ENCODE results near the gene QSER1. TPM values are rescaled to one million over a fixed set of nuclear protein-coding genes. Genes with fewer than 3 reads are reported as not detected.
"Not testable (repeated sequence)": the region's sequence is repeated elsewhere in the genome, so short reads cannot be mapped to it uniquely, and the experiment has no call there.

The QSER1 gene
- total and polyA plus RNA-seq, 12 donors: 2.5 to 23.8 (median 19.2) TPM

DNA sequence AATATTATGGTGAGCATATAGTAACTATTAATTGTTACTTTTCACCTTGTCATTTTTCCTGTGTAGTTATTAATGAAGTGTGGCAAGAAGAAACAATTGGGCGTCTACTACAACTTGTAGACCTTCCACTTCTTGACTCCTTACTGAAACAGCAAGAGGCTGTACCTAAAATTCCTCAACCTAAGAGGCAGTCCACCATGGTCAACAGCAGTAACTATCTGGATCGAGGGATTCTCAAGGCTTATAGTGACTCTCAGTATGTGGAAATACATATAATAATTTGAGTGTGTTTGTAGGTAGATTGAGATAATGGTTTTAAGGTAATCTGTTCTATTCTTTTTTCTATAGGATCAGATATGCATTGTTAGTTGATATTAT, 135.9 kb downstream of the QSER1 start:
- no peak for ATAC-seq
- 90 to 95% methylated on average over 2 of the region's 2 CpGs for WGBS, 2 donors
- no peaks in the 10 kb centered on the region for H3K36me3 ChIP-seq
- no peak overlapping the region for H3K4me3 ChIP-seq
- peaks cover 0 to 4% (median 0%) of the 10 kb centered on the region in 7 donors for H3K27me3 ChIP-seq
- H3K27ac ChIP-seq: no peak overlapping the region
- no peaks in the 10 kb centered on the region for H3K9me3 ChIP-seq
- TF ChIP-seq, protein P1, sequence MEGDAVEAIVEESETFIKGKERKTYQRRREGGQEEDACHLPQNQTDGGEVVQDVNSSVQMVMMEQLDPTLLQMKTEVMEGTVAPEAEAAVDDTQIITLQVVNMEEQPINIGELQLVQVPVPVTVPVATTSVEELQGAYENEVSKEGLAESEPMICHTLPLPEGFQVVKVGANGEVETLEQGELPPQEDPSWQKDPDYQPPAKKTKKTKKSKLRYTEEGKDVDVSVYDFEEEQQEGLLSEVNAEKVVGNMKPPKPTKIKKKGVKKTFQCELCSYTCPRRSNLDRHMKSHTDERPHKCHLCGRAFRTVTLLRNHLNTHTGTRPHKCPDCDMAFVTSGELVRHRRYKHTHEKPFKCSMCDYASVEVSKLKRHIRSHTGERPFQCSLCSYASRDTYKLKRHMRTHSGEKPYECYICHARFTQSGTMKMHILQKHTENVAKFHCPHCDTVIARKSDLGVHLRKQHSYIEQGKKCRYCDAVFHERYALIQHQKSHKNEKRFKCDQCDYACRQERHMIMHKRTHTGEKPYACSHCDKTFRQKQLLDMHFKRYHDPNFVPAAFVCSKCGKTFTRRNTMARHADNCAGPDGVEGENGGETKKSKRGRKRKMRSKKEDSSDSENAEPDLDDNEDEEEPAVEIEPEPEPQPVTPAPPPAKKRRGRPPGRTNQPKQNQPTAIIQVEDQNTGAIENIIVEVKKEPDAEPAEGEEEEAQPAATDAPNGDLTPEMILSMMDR (IDR thresholded peaks at IDR 0.05): no peak
- no peak for DNase-seq
- intact Hi-C loops (cut with DNase I): no loop called here
- H3K4me1 ChIP-seq: no peaks in the 10 kb centered on the region

DNA sequence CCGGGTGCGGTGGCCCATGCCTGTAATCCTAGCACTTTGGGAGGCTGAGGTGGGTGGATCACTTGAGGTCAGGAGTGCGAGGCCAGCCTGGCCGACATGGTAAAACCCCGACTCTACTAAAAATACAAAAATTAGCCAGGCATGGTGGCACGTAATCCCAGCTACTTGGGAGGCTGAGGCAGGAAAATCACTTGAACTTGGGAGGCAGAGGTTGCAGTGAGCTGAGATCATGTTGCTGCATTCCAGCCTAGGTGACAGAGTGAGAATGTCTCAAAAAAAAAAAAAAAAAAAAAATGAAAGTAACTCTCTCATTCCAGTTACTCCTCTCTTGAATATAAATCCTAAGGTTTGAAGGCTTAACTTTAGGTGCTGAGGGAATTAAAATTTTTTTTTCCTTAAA, 136.6 kb downstream of the QSER1 start:
- H3K36me3 ChIP-seq; DNase-seq; H3K4me1 ChIP-seq; intact Hi-C loops (cut with DNase I); H3K27ac ChIP-seq; H3K27me3 ChIP-seq; H3K9me3 ChIP-seq; ATAC-seq; H3K4me3 ChIP-seq: not testable (repeated sequence)
- WGBS, 2 donors: 91 to 97% methylated on average over 4 to 6 of the region's 6 CpGs

Other genes starting within 250 kb of the QSER1 start
- not detected for gene CCDC73, start 98.1 kb upstream of the QSER1 start, total RNA-seq
- under 1 TPM in 1 of 2 donors, not detected in 1; 0.01 TPM for gene CCDC73, start 98.1 kb upstream of the QSER1 start, polyA plus RNA-seq
- 1 to 10 TPM in 1 of 10 donors, under 1 TPM in 8, not detected in 1; 0.08 to 1.3 (median 0.32) TPM for gene PRRG4, start 62.9 kb upstream of the QSER1 start, total RNA-seq
- under 1 TPM; 0.14 to 0.80 TPM for gene PRRG4, start 62.9 kb upstream of the QSER1 start, polyA plus RNA-seq
- under 1 TPM in 6 of 10 donors, not detected in 4; 0.17 to 0.59 (median 0.28) TPM for gene DEPDC7, start 123.1 kb downstream of the QSER1 start, total RNA-seq
- 1 to 10 TPM in 1 of 2 donors, under 1 TPM in 1; 0.30 to 1.5 TPM for gene DEPDC7, start 123.1 kb downstream of the QSER1 start, polyA plus RNA-seq
- gene TCP11L1, start 146.8 kb downstream of the QSER1 start, total RNA-seq: 1 to 10 TPM; 5.0 to 9.2 (median 6.5) TPM
- 1 to 10 TPM; 2.8 to 3.9 TPM for gene TCP11L1, start 146.8 kb downstream of the QSER1 start, polyA plus RNA-seq